Measurements from ENCODE around the gene KCNN2.

- TF ChIP-seq POLR2AphosphoS5 (IDR thresholded peaks at IDR 0.05; ENCODE audit: borderline replicate concordance, low read depth, low read length): no peak
- no peak for TF ChIP-seq EZH2 (IDR thresholded peaks at IDR 0.05)
Observed at GRCh38 chr5:114362977-114363761, 1.3 kb downstream of the KCNN2 start.
